ENCODE measurements around the gene CXXC4.

DNA sequence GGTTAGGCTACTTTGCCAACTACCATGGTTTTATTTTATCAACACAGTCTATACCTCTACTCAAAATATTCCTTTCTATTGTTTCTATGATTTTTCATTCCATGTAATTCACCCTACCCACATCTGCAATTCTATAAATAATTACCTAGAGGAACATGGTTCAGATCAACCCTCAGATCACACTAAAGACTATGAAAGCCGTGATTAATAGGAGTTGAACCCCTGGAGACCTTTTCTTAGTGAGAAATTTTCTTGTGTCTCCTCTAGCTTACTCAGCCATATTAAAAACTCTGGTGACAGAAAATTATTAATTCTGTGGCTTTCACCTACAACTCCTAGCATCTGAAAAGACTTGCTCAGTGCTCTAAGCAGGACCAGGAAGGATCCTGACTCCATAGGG lies 38.5 kb upstream of the CXXC4 start:
- TF ChIP-seq, protein P1, sequence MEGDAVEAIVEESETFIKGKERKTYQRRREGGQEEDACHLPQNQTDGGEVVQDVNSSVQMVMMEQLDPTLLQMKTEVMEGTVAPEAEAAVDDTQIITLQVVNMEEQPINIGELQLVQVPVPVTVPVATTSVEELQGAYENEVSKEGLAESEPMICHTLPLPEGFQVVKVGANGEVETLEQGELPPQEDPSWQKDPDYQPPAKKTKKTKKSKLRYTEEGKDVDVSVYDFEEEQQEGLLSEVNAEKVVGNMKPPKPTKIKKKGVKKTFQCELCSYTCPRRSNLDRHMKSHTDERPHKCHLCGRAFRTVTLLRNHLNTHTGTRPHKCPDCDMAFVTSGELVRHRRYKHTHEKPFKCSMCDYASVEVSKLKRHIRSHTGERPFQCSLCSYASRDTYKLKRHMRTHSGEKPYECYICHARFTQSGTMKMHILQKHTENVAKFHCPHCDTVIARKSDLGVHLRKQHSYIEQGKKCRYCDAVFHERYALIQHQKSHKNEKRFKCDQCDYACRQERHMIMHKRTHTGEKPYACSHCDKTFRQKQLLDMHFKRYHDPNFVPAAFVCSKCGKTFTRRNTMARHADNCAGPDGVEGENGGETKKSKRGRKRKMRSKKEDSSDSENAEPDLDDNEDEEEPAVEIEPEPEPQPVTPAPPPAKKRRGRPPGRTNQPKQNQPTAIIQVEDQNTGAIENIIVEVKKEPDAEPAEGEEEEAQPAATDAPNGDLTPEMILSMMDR (IDR thresholded peaks at IDR 0.05; ENCODE audit: low read depth, low read length), result no peak
- TF ChIP-seq EZH2phosphoT487 (IDR thresholded peaks at IDR 0.05; ENCODE audit: low read depth), result no peak
